K562 (cell line): ENCODE data around the gene GANAB. TPM values are rescaled to one million over a fixed set of nuclear protein-coding genes. Genes with fewer than 3 reads are reported as not detected.

Source experiments
- ARNT ChIP-seq, 2 experiments: fragments of 450-650 bp; IDR thresholded peaks; 2 replicates each; pipeline ENCODE4 v1.6.1; 2016; ENCODE audit warnings: mild to moderate bottlenecking in 1 of 2
- ATF1 ChIP-seq, 2 experiments: fragments of 450-650 bp in 1 of 2; IDR thresholded peaks; 2 replicates each; pipeline ENCODE4 v1.6.1; 2016; ENCODE audit warnings: missing compliant biosample characterization in 1 of 2, missing genetic modification characterization in 1 of 2
- BDP1 ChIP-seq: IDR thresholded peaks from 3 replicates; pipeline ENCODE4 v1.6.1; 2011; ENCODE audit not compliant: insufficient read length, insufficient read depth
- ELK3 ChIP-seq: fragments of 450-650 bp; formaldehyde crosslinking; IDR thresholded peaks from 2 replicates; pipeline ENCODE4 v1.4.0; 2020; ENCODE audit warnings: mild to moderate bottlenecking
- EZH2 ChIP-seq: IDR thresholded peaks from 2 replicates; pipeline ENCODE4 v1.6.1; 2012; ENCODE audit warnings: low read depth, mild to moderate bottlenecking, inconsistent platforms, low read length, borderline replicate concordance
- MAFG ChIP-seq: fragments of 450-650 bp; conservative IDR thresholded peaks from 2 replicates; pipeline ENCODE4 v1.6.1; 2016; ENCODE audit warnings: missing genetic modification characterization, missing compliant biosample characterization
- MAX ChIP-seq: sonication (generic); formaldehyde crosslinking; IDR thresholded peaks from 2 replicates; pipeline ENCODE4 v1.9.0; 2022; ENCODE audit warnings: mild to moderate bottlenecking, missing genetic modification reagents
- MIER1 ChIP-seq: fragments of 450-650 bp; IDR thresholded peaks from 2 replicates; pipeline ENCODE4 v1.6.1; 2016; ENCODE audit warnings: antibody characterized with exemption, mild to moderate bottlenecking, low read depth
- NCOA4 ChIP-seq: fragments of 450-650 bp; IDR thresholded peaks from 2 replicates; pipeline ENCODE4 v1.6.1; 2018; ENCODE audit warnings: mild to moderate bottlenecking; ENCODE audit not compliant: partially characterized antibody
- NCOR1 ChIP-seq: fragments of 450-650 bp; IDR thresholded peaks from 2 replicates; pipeline ENCODE4 v1.6.1; 2016; ENCODE audit warnings: mild to moderate bottlenecking, moderate library complexity
- NEUROD1 ChIP-seq: fragments of 150-350 bp; IDR thresholded peaks from 2 replicates; pipeline ENCODE4 v1.6.1; 2014; ENCODE audit warnings: borderline replicate concordance, low read length, low read depth; ENCODE audit not compliant: partially characterized antibody
- POLR2A ChIP-seq: fragments of 450-650 bp; conservative IDR thresholded peaks from 2 replicates; pipeline ENCODE4 v1.6.1; 2016
- POLR2G ChIP-seq: fragments of 200-400 bp; formaldehyde crosslinking; IDR thresholded peaks from 2 replicates; pipeline ENCODE4 v1.6.1; 2017; ENCODE audit warnings: low read depth, mild to moderate bottlenecking, antibody characterized with exemption, low read length, moderate library complexity
- RAD21 ChIP-seq, 2 experiments: fragments of 250-450 bp in 1 of 2; fragments of 450-650 bp in 1 of 2; sonication (Bioruptor Pico) in 1 of 2; formaldehyde crosslinking in 1 of 2; IDR thresholded peaks in 1 of 2; conservative IDR thresholded peaks in 1 of 2; 2 replicates each; pipeline versions ENCODE4 v1.4.0 to v1.8.0; 2020 to 2022; ENCODE audit warnings: mild to moderate bottlenecking in 2 of 2, moderate library complexity in 1 of 2
- RBM15 ChIP-seq: fragments of 200-400 bp; formaldehyde crosslinking; IDR thresholded peaks from 2 replicates; pipeline ENCODE4 v1.6.1; 2018; ENCODE audit warnings: mild to moderate bottlenecking, low read length, moderate library complexity; ENCODE audit not compliant: insufficient read depth
- RNF2 ChIP-seq: sonication (generic); IDR thresholded peaks from 2 replicates; pipeline ENCODE4 v1.6.1; 2016
- SMARCC2 ChIP-seq: fragments of 450-650 bp; IDR thresholded peaks from 2 replicates; pipeline ENCODE4 v1.6.1; 2017; ENCODE audit warnings: antibody characterized with exemption, moderate library complexity, mild to moderate bottlenecking, low read depth
- TAF9B ChIP-seq: fragments of 450-650 bp; IDR thresholded peaks from 2 replicates; pipeline ENCODE4 v1.6.1; 2018; ENCODE audit warnings: mild to moderate bottlenecking; ENCODE audit not compliant: partially characterized antibody
- TCF3 ChIP-seq: sonication (generic); formaldehyde crosslinking; IDR thresholded peaks from 2 replicates; pipeline ENCODE4 v1.4.0; 2020; ENCODE audit warnings: mild to moderate bottlenecking, missing genetic modification reagents
- TEAD1 ChIP-seq, 2 experiments: fragments of 450-650 bp in 1 of 2; sonication (generic) in 1 of 2; formaldehyde crosslinking; IDR thresholded peaks; 2 replicates each; pipeline versions ENCODE4 v1.4.0 to v1.8.0; 2020 to 2022; ENCODE audit warnings: mild to moderate bottlenecking in 2 of 2, missing genetic modification reagents in 1 of 2
- TFAP4 ChIP-seq: sonication (generic); formaldehyde crosslinking; IDR thresholded peaks from 2 replicates; pipeline ENCODE4 v1.8.0; 2022; ENCODE audit warnings: missing genetic modification reagents, mild to moderate bottlenecking, moderate library complexity, borderline replicate concordance
- UBTF ChIP-seq, 2 experiments: IDR thresholded peaks; 2 replicates each; pipeline ENCODE4 v1.6.1; 2012; ENCODE audit warnings: improper control_type of control experiment in 2 of 2, low read depth in 2 of 2, low read length in 2 of 2, borderline replicate concordance in 1 of 2
- ZNF707 ChIP-seq: fragments of 250-450 bp; sonication (Bioruptor Pico); conservative IDR thresholded peaks from 2 replicates; pipeline ENCODE4 v1.8.0; 2022; ENCODE audit warnings: inconsistent platforms, mild to moderate bottlenecking, moderate library complexity
- ZNF76 ChIP-seq: fragments of 250-450 bp; sonication (Bioruptor Pico); IDR thresholded peaks from 2 replicates; pipeline ENCODE4 v1.4.0; 2020; ENCODE audit warnings: mild to moderate bottlenecking, moderate library complexity, borderline replicate concordance
- ZZZ3 ChIP-seq: fragments of 450-650 bp; IDR thresholded peaks from 2 replicates; pipeline ENCODE4 v1.6.1; 2016; ENCODE audit warnings: antibody characterized with exemption, mild to moderate bottlenecking, moderate library complexity
- polyA plus RNA-seq, 8 experiments: library from polyadenylated mRNA; depleted of rRNA in 4 of 8; stranded (reverse) in 5 of 8; unstranded in 3 of 8; fragments of >200 nt; fragmentation: Nextera tagmentation in 2 of 8; fragmentation: Illumina TruSeq in 1 of 8; extraction: Ambion mirVana in 2 of 8; extraction: Trizol in 1 of 8; gene quantifications; 2 replicates each; pipeline versions ENCODE4 v1.2.1 to v1.2.3, GENCODE V29; 2011 to 2014; ENCODE audit warnings: inconsistent platforms in 1 of 8, missing spikeins in 1 of 8
- total RNA-seq, 7 experiments: library from RNA; depleted of rRNA in 6 of 7; stranded (reverse); fragments of >200 nt in 6 of 7; fragmentation: Illumina TruSeq in 2 of 7; extraction: Trizol in 2 of 7; gene quantifications; 2 replicates each; pipeline versions ENCODE4 v1.2.1 to v1.2.3, GENCODE V29; 2011 to 2021; ENCODE audit warnings: low replicate concordance in 1 of 7

GANAB gene
- total and polyA plus RNA-seq, 9 of the 15 experiments (the other 6 are each of a cell fraction or from before 2014, with no cell fraction given): 6.5 to 284 (median 161) TPM

GRCh38 chr11:62601372-62602140 is 44.9 kb downstream of the GANAB start, which contains the start of gene MTA2 (continued):
- TF ChIP-seq TFAP4 (CRISPR knock-in tag) (peak; percentile 78), TEAD1 (CRISPR knock-in tag; IDR thresholded peaks at IDR 0.05) (0 out of 4 replicates have a peak, but pooled peaks of 1 of the 2 experiments have one; percentile 39), RBM15 (no peak), NCOA4 (no peak), TAF9B (no peak), MIER1 (no peak), ZNF76 (CRISPR knock-in tag) (no peak), NCOR1 (no peak), UBTF (IDR thresholded peaks at IDR 0.05; ENCODE audit: borderline replicate concordance in 1 of 2, low read depth in 2 of 2, low read length in 2 of 2) (peak; percentile 89 to 97; a peak in 3 of 4 replicates), MAFG (tag) (no peak), ZNF707 (CRISPR knock-in tag) (no peak), ATF1 (CRISPR knock-in tag; IDR thresholded peaks at IDR 0.05) (no peak), ATF1 (tag; IDR thresholded peaks at IDR 0.05) (no peak), RNF2 (peak; percentile 57; the same call in 1 of the 2 replicates), POLR2G (peak; percentile 89), RAD21 (CRISPR knock-in tag; conservative IDR thresholded peaks at IDR 0.05 in 1 of 2, IDR thresholded peaks at IDR 0.05 in 1 of 2) (no peak), EZH2 (no peak), ELK3 (CRISPR knock-in tag) (no peak), ARNT (IDR thresholded peaks at IDR 0.05) (no peak), NEUROD1 (no peak), SMARCC2 (no peak), TCF3 (CRISPR knock-in tag) (no peak; the same call in 1 of the 2 replicates), BDP1 (no peak), MAX (CRISPR knock-in tag) (no peak), POLR2A (peak; percentile 81), ZZZ3 (no peak)
